HG02759 (cell line): ENCODE measurements around the gene PIK3C3.

Experiments used
- ATAC-seq: cut with Tn5 transposase; IDR thresholded peaks from one replicate; pipeline ENCODE4 v1.9.1; 2021; ENCODE audit warnings: mild to moderate bottlenecking, moderate library complexity; ENCODE audit not compliant: unreplicated experiment

Gene PIK3C3

DNA sequence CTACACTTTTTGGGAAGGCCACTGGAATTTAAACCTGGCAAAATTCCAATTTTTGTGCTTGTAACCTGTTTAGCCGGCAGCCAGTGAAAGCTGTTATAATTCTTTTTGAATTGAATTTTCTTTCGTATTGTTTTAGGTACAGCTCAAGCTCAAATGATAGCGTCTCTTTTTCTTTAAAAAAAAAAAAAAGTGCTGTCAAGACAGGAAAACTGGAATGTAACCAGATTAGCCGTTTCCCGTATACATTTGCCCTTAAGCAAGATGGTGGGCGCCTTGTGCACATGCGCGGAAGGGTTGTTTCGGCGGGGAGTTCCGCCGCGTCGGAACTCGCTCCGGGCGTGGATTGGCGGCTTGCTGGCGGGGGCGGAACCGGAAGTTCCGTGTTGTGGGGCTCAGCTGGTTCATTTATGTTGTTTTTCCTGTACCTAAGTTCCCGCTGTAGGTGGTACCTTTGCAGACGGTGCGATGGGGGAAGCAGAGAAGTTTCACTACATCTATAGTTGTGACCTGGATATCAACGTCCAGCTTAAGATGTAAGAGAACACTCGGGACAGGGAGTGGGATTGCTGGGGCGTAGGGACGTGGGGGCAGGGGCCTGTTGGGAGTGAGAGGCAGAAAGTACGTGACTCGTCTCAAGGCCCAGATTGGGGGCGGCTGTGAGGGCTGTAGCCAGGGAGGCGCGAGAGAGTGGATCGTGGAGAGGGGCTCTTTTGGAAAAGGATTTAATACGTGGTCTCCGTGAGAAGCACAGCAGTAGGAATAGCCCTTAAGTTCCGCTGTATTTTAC lies at the start of gene PIK3C3:
TSS of gene PIK3C3 (plus strand) at position 408 of the 787 bp plus-strand sequence. CDS start at position 466, 58 bp downstream.
- ATAC-seq: peak; percentile 99

DNA sequence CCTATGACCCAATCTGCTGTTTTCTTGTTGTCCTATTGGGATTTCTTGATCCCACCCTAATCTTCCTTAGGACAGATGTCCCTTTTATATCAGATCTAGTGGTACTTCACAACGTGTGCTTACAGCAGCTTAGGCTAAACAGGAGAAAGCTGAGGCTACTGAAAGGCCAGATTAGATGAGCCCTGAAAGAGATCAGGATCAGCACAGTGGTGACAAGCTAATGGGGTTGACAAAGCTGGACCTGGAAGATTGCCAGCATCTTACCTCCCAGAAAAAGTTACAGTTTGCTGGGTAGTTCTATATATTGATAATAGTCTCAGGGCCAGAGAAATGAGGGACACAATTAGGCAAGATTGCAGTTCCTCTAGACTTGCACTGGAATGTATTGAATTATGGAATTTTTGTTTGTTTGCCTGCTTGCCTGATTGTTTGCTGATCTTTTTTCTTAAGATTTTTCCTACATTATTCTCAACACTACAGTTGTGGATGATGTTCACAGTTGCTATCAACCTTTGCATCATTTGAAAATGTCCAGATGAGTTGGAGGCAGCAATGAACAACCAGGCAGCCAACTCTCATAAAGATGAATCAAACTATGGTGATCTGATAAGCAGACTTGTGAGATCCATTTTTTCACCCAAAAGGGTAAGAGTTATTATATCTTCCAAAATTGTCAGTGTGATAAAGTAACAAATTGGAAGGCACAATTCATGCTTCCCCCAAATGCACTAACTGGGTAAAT lies 49.1 kb upstream of the PIK3C3 start:
- no peak for ATAC-seq

DNA sequence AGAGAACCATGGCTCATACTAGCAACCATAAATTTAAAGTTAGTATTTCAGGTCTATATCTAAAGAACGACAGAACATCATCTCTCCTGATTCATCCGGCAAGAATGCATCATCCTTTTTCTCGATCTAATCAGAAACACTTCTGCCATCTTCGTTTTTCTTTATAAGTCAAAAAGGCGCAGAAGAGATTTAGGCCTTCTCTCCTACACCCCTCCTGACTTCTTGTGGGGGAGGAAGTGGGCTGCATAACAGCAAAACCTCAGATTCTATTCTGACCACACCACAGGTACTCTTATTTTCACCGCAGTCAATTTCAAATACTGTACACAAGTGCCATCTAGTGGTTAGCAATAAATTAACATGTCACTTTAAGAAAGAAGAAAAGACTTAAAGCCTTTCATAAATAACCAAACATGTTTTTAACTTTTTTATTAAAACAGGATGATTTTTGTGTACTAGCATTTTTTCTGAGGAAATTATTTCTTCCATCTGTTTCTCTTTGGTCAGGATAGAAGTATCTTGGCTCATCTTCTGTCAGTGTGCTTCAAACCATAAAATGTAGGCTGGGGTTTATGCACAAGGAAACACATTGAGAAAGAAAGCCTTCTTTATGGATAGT lies 48.4 kb upstream of the PIK3C3 start:
- peak; percentile 90 for ATAC-seq

DNA sequence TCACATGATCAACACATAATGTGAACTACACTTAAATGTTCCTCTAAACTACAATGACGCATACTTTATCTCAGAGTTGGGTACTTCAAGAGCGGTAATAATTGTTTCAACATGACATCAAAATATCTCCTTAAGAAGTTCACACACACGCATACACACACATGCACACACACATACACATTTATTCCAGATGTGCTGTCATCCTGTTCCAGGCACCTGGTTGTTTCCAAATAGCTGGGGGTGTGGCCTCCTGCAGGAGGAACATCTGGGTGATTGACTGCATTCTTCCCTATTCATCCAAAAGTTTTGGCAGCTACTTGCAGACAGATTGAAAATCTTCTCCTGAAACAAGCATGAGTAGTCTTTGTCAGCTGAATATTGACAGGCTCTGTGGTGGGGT lies 37.9 kb upstream of the PIK3C3 start:
- ATAC-seq: no peak

DNA sequence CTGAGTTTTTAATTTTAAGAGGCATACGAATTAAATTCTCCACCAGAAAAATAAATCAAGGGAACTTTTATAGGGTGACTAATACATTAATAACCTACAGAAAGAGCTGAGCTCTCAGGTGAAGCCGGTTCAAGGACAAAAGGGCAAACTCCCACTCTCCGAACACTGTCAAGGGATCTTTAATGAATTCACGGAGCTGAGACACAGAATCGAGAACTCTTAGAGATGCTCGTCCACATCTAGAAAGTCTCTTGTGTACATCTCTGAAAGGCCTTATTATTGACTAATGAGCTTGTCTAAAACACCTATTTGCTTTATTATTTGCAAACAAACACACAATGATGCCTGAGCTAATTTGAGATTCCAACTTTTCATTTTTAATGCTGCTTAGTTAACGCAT lies 33.3 kb upstream of the PIK3C3 start:
- no peak for ATAC-seq

DNA sequence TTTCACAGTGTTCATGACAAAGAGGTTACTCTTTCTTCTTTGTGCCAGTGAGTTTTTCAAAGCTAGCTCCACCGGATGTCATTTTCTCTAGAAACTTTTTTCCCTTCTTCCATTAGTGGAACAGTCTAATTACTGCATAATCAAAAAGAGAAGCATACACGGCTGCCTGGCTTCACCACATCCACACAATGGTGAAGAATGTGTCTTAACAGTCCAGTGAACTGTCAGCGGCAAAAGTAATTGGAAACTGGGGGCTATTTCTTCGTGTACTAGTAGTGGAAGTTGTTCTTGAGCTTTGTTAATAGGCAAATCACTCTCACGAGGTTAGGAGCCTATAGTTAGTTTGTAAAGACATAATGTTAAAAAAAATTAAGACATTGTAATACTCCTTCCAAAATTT lies 32.9 kb upstream of the PIK3C3 start:
- no peak for ATAC-seq

DNA sequence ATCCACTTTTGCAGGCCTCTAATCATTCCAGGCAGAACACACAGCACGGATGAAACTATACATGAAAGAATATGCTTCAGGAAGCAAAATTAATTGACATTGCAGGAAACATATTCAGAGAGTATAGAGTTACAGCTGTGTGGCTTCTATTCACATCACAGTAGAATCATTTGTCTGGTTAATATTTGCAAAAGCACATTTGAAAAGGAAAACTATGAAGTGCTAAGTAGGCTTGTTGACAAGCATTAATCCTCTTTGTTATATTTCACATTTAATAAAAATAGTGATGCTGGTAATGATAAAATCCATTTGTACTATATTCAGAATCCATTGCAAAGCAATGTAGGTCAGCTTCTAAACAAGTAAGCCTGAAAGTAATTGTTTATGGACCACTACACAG lies 32.2 kb upstream of the PIK3C3 start:
- no peak for ATAC-seq

DNA sequence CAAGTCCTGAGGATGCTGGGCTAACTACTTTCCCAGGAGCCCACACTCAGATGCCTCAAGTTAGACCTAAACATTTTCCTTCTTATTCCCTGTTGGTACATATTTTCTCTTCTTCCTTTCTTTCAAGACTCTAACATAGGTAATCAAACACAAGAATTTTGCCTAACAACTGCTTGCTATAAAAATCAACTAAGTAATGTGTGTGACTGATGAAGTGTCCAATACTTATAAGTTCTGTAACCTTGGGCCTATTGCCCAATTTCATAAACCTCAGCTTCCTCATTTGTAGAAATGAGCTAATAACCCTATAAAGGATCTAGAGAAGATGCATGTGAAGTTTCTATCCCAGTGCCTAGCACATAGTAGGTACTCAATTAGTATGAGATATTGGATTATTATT lies 31.6 kb upstream of the PIK3C3 start:
- ATAC-seq: no peak

DNA sequence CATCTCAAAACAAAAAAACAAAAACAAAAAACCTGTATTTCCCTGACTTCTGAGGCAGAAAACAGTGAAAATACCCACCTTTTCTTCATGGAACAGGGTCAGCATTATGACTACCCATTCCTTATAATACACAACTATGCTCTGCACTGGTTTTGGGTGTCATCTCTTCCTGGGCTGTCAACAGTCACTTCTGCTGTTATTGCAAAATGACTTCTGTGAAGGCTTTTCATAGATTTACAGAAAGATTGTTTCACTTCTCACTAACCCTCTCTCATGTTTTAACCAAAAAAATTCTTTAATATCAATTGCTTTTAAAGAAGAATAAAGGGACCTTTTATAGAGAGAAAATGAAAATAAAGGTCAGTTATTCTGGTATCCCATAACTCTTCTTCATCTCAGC lies 26.5 kb upstream of the PIK3C3 start:
- ATAC-seq: no peak

DNA sequence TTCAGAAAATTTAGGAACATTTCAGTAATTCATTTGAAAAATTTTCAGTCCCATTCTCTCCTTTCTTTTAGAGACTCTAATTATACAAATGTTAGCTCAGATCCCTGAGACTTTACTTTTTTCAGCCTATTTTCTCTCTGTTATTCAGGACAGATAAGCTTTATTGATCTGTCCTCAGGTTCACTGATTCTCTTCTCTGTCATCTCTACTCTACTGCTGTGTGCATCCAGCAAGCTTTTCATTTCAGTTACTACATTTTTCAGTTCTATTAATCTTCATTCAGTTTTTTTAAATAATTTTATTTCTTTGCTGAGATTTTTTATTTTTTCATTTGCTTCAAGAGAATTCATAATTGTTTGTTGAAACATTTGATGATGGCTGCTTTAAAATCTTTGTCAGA lies 22.1 kb upstream of the PIK3C3 start:
- no peak for ATAC-seq

DNA sequence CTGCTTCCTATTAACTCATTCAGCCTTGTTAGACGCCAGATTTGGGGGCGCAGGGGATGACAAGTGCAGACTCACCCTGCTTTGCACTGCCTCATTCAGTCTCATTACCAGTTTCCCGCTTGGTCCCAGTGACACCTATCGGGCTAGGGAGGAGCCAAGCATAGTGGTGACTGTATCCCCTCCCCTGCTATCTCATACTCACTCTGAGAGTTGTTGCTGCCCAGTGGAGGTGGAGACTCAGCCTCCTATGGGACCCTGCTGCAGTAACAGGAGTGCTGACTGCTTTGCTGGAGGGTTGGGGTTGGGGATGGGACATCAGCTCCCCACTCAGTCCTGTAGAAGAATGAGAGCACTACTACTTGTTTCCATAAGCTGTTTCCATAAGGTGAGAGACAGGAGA lies 21.3 kb upstream of the PIK3C3 start:
- ATAC-seq: no peak

DNA sequence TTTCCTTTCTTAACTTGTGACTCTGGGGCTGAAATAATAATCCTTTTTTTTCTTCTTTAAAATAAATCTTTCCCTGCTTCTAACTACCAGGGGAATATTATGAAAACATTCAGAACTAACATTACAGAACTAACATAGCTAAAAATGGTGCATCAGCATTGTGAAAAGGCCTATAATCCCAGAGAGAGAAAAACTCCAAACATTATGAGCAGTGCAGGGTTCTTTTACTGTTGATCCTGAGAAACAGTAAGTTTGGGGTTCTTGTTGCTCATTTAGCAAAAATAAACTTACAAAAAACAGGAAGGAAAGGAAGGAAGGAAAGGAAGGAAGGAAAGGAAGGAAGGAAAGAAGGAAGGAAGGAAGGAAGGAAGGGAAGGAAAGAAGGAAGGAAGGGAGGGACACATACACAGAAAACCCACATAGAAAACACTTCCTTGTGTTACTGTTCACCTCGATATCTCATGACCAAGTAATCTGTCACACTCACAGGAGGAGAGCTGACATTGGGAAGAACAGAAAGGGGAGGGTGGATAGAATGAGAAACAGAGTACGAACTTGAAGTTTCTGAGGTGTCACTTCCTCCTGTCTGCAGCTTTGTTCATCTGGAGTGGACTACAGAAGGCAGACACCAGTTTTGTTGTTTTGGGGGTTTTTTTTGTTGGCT lies 18.4 kb upstream of the PIK3C3 start:
- ATAC-seq: no peak

DNA sequence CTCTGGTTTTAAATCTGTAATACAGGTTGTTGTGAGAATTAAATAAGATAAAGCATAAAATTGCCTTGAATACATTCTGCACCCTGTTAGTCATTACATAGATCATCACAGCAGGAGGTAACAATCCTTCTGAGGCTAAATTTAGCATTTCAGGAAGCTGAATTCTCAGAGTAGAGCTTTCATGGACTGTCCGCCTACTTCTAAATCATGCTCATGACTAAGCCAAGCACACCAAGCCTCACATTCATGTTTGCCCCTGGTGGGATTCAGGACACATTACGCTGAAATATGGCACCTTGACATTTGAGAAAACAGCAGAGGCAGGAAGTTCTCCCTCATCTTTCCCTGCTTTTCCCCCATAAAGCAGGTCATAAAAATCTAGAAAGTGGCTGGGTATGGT lies 16.6 kb upstream of the PIK3C3 start:
- no peak for ATAC-seq

DNA sequence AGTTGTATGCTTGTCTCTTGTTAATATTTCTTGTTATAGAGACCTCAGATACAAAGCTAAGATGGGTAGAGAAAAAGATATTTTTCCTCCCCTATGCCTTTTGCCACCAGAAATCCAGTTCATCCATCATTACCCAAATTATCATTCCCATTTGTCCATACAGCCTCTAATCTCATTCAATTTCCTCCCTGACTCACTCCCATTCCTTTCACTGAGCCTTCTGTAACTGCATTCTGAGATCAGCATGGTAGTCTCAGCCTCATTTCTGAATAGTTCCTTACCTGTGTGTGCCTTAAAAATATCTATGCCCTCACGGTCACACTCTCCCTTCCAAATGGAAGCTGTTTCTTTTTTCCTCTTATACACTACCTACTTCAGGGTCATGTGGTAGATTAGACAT lies 15.7 kb upstream of the PIK3C3 start:
- ATAC-seq: no peak

DNA sequence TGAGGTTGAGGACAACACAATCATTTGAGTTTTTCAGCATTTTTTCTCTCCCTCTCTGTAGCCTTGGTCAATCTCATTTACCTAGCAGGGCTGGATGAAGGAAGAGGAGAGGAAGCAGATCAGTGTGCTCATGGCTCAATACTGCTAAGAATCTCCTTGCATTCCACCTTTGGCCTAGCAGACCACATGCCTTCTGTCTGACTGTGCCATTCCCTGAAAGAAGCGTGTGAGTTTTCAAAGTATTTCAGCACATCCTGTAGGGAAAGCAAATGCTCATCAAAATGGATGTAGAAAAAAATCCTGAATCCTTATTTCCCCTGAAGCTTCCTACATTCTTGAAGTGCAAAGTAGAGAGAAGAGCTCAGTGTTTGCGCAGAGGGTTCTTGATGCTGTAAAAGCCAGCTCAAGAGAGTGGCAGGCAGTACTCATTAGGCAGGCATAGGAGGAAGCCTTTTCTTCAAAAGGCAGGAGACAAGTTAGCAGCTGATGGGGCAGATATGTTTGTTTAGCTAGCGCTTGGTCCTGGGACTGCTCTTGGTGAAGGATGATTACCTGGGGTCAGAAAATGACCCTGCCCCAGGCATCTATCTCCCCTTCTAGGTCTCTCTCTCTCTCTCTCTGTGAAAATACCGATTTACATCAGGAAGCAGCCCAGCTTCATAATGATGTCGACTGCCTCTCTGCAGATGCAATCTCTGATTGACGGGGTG lies 14.4 kb upstream of the PIK3C3 start:
- ATAC-seq: no peak

DNA sequence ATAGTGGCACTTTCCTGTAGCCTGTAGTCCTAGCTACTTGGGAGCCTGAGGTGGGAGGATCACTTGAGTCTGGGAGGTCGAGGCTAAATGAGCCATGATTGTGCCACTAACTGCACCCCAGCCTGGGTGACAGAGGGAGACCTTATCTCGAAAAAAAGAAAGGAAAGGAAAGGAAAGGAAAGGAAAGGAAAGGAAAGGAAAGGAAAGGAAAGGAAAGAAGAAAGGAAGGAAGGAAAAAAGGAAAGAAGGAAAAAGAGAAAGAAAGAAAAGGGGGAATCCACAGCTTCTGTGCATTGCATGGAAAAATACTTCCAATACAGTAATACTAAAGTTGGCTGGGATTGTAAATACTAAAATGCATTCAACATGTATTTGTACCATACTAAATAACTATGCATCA lies 12.8 kb upstream of the PIK3C3 start:
- no peak for ATAC-seq

DNA sequence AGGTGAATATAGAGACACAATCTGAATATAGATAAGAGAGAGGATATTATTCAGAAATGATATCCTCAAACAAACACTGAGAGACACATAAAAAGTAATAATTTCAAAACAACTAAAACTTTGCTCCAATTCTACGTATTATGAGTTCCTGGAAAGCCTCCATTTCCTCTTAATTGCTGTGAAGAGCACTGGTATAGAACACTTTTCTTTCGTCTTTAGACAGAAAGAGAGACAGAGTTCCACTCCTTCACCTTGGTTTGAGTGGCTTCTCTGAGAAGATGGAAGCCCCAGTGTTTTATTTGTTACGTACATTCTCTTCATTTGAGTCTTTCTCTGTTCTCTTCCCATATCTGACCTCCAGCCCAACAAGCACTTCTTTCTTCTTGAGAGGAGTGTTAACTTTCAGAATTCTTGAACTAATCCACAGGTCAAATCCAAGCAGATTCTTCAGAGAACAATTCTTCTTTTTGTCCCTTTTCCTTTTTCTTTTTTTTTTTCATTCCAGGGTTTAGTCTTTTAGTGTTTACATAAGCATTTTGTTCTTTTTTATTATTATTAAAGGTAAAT lies 6.4 kb upstream of the PIK3C3 start:
- no peak for ATAC-seq

DNA sequence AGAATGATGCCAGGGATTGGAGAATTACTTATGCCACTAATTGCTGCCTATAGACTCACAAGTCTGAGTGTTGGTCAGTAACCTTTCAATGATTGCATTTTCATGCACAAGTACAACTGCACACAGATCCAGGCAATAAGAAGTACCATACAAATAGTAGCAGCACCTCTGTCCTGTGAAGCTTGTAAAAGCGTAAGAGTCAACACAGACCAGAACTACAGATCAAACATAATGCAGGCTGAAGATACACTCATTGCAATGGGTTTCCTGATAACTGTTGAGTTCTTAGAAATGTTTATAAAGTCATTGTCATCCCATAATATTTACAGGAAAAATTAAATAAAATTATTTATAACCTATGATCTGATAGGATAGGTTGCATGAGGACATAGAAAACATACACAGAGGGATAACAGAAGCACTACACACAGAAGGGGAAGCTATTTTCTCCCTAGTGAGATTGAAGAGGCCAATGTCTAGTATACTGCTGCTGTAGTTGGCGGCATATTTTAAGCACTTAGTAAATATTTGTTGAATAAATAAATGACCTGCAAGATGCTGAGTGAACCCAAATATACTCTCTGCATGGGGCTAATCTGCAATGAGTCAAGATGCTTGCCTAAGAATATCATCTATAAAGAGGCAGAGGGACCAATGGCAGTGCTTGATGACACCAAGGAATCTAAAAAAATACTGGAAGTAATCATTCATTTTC lies 5.7 kb upstream of the PIK3C3 start:
- no peak for ATAC-seq

DNA sequence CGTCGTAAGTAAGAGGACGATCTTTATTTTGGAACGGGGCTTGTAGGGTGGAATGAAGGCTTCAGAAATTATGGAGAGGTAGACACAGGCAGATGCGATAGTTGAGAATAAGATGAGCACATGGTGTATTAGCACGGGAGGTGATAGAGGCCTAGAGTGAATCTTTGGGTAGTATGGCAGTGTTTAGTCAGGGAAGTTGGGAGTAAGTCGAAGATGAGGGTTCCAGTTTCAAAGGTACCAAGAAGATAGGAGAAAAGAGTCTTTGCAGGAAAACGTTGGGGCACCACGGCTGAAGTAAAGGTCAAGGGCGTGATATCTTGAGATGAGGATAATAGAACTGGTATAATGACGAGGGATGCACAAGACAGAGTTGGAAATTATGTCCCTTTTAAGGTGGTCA lies 654 bp downstream of the PIK3C3 start:
- ATAC-seq: no peak

DNA sequence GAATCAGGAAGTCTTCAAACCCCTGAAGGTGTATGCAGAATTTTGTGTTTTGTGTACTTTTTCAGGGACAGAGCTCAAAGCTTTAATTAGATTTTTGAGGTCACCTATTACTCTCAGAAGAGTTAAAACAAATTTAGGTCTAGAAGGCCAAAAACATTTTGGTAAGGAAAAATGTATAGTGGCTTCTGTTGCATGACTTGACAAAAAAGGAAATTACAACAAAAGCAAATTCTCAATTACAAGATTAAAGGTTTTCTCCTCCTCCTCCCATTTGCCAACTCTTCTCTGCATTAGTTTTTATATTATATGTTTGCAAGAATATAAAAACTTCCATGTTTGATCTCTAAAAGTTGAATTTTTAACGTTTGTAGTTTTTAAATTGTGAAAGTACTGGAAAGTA lies 4.0 kb downstream of the PIK3C3 start:
- no peak for ATAC-seq
